RWPE1 (cell line): Measurements from ENCODE around the gene PNMT.
A peak's percentile ranks its signal among the peaks of the same experiment; 100 is the strongest.
"Not testable (repeated sequence)": the region's sequence is repeated elsewhere in the genome, so short reads cannot be mapped to it uniquely, and the experiment has no call there.

Experiments used
- CTCF ChIA-PET: fragments of 350-600 bp; sonication (Branson Sonifier 250); formaldehyde crosslinking; extraction: SDS; loops from one replicate; lab custom pipeline; 2021; lab: Yijun Ruan, JAX
- POLR2A ChIA-PET: fragments of 400-600 bp; formaldehyde crosslinking; extraction: SDS; loops from one replicate; lab custom pipeline; 2020; ENCODE audit warnings: antibody characterized with exemption; ENCODE audit not compliant: low non-redundant PET; lab: Yijun Ruan, JAX
- DNase-seq: peaks from one replicate; pipeline ENCODE4 v3.0.0; 2012; ENCODE audit warnings: low spot score
- H3K27ac ChIP-seq: fragments of 450-650 bp; 2 replicates; pipeline ENCODE4 v1.5.1; 2017
- CTCF ChIP-seq: fragments of 450-650 bp; conservative IDR thresholded peaks from 2 replicates; pipeline ENCODE4 v1.5.1; 2017; ENCODE audit warnings: low read depth, mild to moderate bottlenecking

The PNMT gene

GRCh38 chr17:39696731-39697130 lies 28.5 kb downstream of the PNMT start:
- no peak for TF ChIP-seq CTCF
- ChIA-PET CTCF (no interaction called here), POLR2A (no interaction called here)
- no peak overlapping the region for H3K27ac ChIP-seq
- DNase-seq, result no peak

- POLR2A ChIA-PET, result no interaction called here
- no peak overlapping the region for H3K27ac ChIP-seq
- CTCF ChIA-PET, result interaction anchor here (0.6 kb wide), 1 partner anchor 701 kb away, joined by 6 read pairs; no protein-coding TSS in a partner anchor
- no peak for TF ChIP-seq CTCF
- DNase-seq, result no peak
Measured at GRCh38 chr17:39697961-39698360, 29.7 kb downstream of the PNMT start.

GRCh38 chr17:39699157-39699817 lies 31.0 kb downstream of the PNMT start:
- H3K27ac ChIP-seq, result peak overlapping the region; percentile 75
- POLR2A ChIA-PET, result interaction anchor here (0.6 to 1.3 kb wide), 7 partner anchors 11 to 828 kb away, joined by 3 to 10 read pairs (median 4); partner anchors contain the start of genes MIEN1 and PGAP3
- CTCF ChIA-PET, result interaction anchor here (0.8 to 1.3 kb wide), 4 partner anchors 10 to 78 kb away, joined by 3 to 4 read pairs (median 4); partner anchors contain the start of gene MIEN1

GRCh38 chr17:39699818-39700147 lies 31.5 kb downstream of the PNMT start, which contains the start of gene ERBB2:
Gene ERBB2 (plus strand): TSS chr17:39700064. CDS start chr17:39700239, 175 bp downstream.
- H3K27ac ChIP-seq, result peak within 1 kb of the TSS; percentile 75
- POLR2A ChIA-PET, result interaction anchor here (0.6 to 1.3 kb wide), 6 partner anchors 11 to 205 kb away, joined by 3 to 10 read pairs (median 4); partner anchors contain the start of genes MIEN1 and PGAP3
- CTCF ChIA-PET, result interaction anchor here (0.8 to 1.6 kb wide), 5 partner anchors 11 to 78 kb away, joined by 3 to 4 read pairs (median 3); partner anchors contain the start of gene MIEN1
- no peak for TF ChIP-seq CTCF
- DNase-seq, result peak; percentile 87

More at GRCh38 chr17:39699157-39699817, 31.0 kb downstream of the PNMT start:
- not testable (repeated sequence) for DNase-seq

- TF ChIP-seq CTCF, result no peak
- DNase-seq, result peak; percentile 41
- POLR2A ChIA-PET, result interaction anchor here (0.6 to 1.3 kb wide), 4 partner anchors 12 to 205 kb away, joined by 3 to 10 read pairs (median 4); partner anchors contain the start of gene PGAP3
- H3K27ac ChIP-seq, result peak overlapping the region; percentile 75
- CTCF ChIA-PET, result interaction anchor here (0.8 to 1.6 kb wide), 5 partner anchors 29 to 79 kb away, joined by 3 to 4 read pairs (median 3); partner anchors contain the start of genes MIEN1 and PNMT
Measured at GRCh38 chr17:39700148-39700987, 32.1 kb downstream of the PNMT start.

GRCh38 chr17:39701012-39701783 lies 32.9 kb downstream of the PNMT start:
- POLR2A ChIA-PET, result interaction anchor here (0.9 kb wide), 1 partner anchor 29 kb away, joined by 3 read pairs; the partner anchor contains the start of gene MIEN1
- CTCF ChIA-PET, result interaction anchor here (0.8 to 1.6 kb wide), 3 partner anchors 28 to 47 kb away, joined by 3 read pairs; partner anchors contain the start of gene PNMT
- TF ChIP-seq CTCF, result no peak
- peak; percentile 26 for DNase-seq
- H3K27ac ChIP-seq, result peak overlapping the region; percentile 75
